SK-N-SH treated with all-trans-retinoic acid at 6 μM for 48 hours (cell line): ENCODE data around the gene KLHL29.

Source experiments
- ESRRG ChIP-seq: fragments of 250-450 bp; sonication (Bioruptor Pico); IDR thresholded peaks from 2 replicates; pipeline ENCODE4 v1.6.1; 2021; ENCODE audit warnings: mild to moderate bottlenecking
- PATZ1 ChIP-seq: fragments of 250-450 bp; sonication (Bioruptor Pico); IDR thresholded peaks from 2 replicates; pipeline ENCODE4 v1.8.0; 2020; ENCODE audit warnings: mild to moderate bottlenecking, moderate library complexity, borderline replicate concordance
- RARB ChIP-seq: fragments of 250-450 bp; sonication (Bioruptor Pico); IDR thresholded peaks from 2 replicates; pipeline ENCODE4 v1.8.0; 2021; ENCODE audit warnings: mild to moderate bottlenecking, moderate library complexity
- SNAI2 ChIP-seq: fragments of 250-450 bp; sonication (Bioruptor Pico); IDR thresholded peaks from 2 replicates; pipeline ENCODE4 v1.5.0; 2020; ENCODE audit warnings: mild to moderate bottlenecking, moderate library complexity
- TCF4 ChIP-seq: fragments of 250-450 bp; sonication (Bioruptor Pico); IDR thresholded peaks from 2 replicates; pipeline ENCODE4 v1.8.0; 2021; ENCODE audit warnings: mild to moderate bottlenecking, moderate library complexity, borderline replicate concordance
- TOX ChIP-seq: fragments of 250-450 bp; sonication (Bioruptor Pico); IDR thresholded peaks from 2 replicates; pipeline ENCODE4 v1.8.0; 2021; ENCODE audit warnings: mild to moderate bottlenecking, moderate library complexity, borderline replicate concordance
- ZFP3 ChIP-seq: fragments of 250-450 bp; sonication (Bioruptor Pico); IDR thresholded peaks from 2 replicates; pipeline ENCODE4 v1.5.0; 2020; ENCODE audit warnings: mild to moderate bottlenecking, moderate library complexity
- ZNF8 ChIP-seq: fragments of 450-650 bp; formaldehyde crosslinking; IDR thresholded peaks from 2 replicates; pipeline ENCODE4 v1.5.0; 2020; ENCODE audit warnings: mild to moderate bottlenecking, moderate library complexity

- no peak for TF ChIP-seq ZNF8 (CRISPR knock-in tag)
- TF ChIP-seq TCF4 (CRISPR knock-in tag), result no peak
- no peak for TF ChIP-seq PATZ1 (CRISPR knock-in tag)
- no peak for TF ChIP-seq RARB
- TF ChIP-seq TOX (CRISPR knock-in tag), result no peak
- TF ChIP-seq ESRRG (CRISPR knock-in tag), result no peak
- no peak for TF ChIP-seq ZFP3 (CRISPR knock-in tag)
- TF ChIP-seq SNAI2, result no peak
These were observed 129.2 kb downstream of the KLHL29 start for GRCh38 chr2:23513872-23514793.
